ENCODE results near the gene SCFD2.
"Not testable (repeated sequence)": the region's sequence is repeated elsewhere in the genome, so short reads cannot be mapped to it uniquely, and the experiment has no call there.

The SCFD2 gene

DNA sequence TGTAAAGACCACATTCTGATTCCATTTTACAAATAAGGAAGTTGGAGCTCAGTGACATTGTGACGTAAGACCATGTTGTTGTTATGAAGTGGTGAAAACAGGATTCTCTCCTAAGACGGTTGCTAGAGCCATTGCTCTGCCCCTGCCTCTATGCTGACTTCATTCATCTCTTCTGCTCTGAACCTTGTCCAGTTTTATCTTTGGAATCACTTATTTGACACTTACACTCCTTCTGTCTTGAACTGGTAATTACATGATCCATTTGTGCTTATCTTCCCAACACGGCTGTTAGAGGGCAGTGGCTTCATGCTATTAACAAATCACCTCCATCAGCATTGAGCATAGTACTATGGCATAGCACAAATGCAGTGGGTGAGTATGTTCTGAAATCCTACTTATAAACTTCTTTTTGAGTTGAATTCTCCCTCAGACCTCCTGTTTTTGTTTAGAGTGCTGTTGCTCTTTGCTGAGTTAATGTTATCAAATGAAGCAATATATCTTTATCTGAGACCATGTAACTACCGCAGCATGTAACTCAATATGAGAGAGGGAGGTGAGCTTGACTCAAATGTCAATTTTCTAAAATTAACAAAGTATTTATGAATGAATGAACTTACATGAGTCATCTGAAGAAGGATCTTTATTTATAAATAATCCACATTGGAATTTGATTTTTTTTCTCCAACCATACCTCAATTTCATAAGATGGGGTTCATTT lies 326.0 kb downstream of the SCFD2 start:
- H3K27me3 Mint-ChIP-seq = no peaks in the 10 kb centered on the region
- H3K27ac Mint-ChIP-seq = no peak overlapping the region
- ATAC-seq = no peak
- peaks cover 11% of the 10 kb centered on the region for H3K9me3 Mint-ChIP-seq
- H3K4me1 Mint-ChIP-seq = peaks cover 2% of the 10 kb centered on the region
- H3K36me3 Mint-ChIP-seq = peaks cover 31% of the 10 kb centered on the region
- no peak overlapping the region for H3K4me3 Mint-ChIP-seq

DNA sequence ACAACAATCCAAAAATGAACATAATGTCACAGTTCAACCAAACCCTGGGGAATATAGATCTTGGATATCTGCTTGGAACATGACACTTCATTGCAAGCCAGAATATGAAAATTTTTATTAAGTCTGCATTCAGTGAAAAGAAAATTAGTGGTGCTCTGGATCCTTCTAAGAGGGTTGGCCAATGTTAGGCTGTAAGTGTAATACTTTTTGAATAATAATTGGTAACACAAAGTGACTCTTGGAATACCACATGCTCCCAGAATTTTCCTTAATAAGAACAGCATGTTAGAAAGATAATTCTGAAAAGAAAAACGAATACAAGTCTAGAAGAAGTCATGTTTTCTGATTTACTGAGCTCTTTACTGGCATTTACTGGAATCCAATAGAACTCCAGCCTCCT lies 328.0 kb downstream of the SCFD2 start:
- ATAC-seq = no peak
- Mint-ChIP-seq H3K27ac (no peak overlapping the region), H3K36me3 (peaks cover 47% of the 10 kb centered on the region), H3K27me3 (no peaks in the 10 kb centered on the region), H3K9me3 (peaks cover 25% of the 10 kb centered on the region), H3K4me1 (peaks cover 21% of the 10 kb centered on the region), H3K4me3 (no peak overlapping the region)

DNA sequence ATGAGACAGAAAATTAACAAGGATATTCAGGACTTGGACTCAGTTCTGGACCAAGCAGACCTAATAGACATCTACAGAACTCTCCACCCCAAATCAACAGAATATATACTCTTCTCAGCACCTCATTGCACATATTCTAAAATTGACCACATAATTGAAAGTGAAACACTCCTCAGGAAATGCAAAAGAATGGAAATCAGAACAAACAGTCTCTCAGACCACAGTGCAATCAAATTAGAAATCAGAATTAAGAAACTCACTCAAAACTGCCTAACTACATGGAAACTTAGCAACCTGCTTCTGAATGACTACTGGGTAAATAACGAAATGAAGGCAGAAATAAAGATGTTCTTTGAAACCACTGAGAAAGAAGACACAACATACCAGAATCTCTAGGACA lies 333.0 kb downstream of the SCFD2 start:
- peaks cover 33% of the 10 kb centered on the region for H3K9me3 Mint-ChIP-seq
- H3K4me1 Mint-ChIP-seq = peaks cover 29% of the 10 kb centered on the region
- H3K36me3 Mint-ChIP-seq = peaks cover 65% of the 10 kb centered on the region
- ATAC-seq, H3K4me3 Mint-ChIP-seq, H3K27ac Mint-ChIP-seq, H3K27me3 Mint-ChIP-seq: not testable (repeated sequence)

DNA sequence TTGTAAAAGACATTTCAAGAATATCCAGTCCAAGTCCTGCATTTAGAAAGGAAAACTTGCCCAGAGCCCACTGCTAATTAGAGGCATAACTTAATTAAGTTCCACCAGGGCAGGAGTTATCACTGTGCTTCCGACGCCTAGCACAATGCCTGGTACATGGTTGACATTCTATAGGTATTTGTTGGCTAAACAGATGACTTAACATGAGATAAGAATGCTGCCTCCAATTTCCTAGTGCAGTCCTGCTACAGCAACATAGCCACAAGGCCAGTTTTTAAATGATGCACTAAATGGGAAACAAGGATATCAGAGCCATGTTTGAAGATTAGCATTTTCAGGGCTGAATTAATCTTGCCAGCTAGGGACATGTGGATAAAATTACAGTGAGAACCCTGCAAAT lies 339.6 kb downstream of the SCFD2 start:
- no peak for ATAC-seq
- Mint-ChIP-seq H3K27me3 (no peaks in the 10 kb centered on the region), H3K4me3 (no peak overlapping the region), H3K4me1 (no peaks in the 10 kb centered on the region), H3K27ac (no peak overlapping the region), H3K36me3 (peaks cover 23% of the 10 kb centered on the region), H3K9me3 (no peaks in the 10 kb centered on the region)

DNA sequence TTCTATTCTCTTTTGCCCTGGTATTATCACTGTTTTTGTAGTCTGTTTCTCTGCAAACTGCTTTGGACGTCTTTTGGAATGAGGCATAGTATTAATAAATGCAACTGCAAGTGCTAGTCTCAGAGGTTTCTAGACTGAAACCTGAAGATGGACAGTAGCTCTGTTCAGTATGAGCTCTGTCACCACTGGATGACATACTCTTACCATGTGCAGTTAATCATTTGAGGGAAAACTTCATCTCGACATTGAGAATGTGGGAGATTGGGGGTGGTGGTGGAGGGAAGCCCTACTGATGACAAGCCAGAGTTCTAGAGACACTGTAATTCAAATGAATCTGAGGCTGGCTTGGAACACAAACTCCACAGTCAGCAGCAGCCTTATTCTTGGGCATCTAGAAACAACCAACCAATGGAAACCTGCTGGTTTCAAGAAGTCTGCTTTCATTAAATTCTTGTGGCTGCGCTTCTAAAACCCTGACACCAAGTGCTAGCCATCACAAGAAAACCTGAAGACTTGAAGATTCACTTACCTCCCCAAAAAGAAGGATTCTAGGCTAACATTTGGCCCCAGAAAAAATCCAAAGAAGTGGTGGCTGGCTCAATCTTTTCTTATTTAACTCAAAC lies 342.1 kb downstream of the SCFD2 start:
- no peaks in the 10 kb centered on the region for H3K4me1 Mint-ChIP-seq
- no peak overlapping the region for H3K27ac Mint-ChIP-seq
- H3K9me3 Mint-ChIP-seq = no peaks in the 10 kb centered on the region
- ATAC-seq = no peak
- H3K4me3 Mint-ChIP-seq = no peak overlapping the region
- peaks cover 11% of the 10 kb centered on the region for H3K36me3 Mint-ChIP-seq
- no peaks in the 10 kb centered on the region for H3K27me3 Mint-ChIP-seq

DNA sequence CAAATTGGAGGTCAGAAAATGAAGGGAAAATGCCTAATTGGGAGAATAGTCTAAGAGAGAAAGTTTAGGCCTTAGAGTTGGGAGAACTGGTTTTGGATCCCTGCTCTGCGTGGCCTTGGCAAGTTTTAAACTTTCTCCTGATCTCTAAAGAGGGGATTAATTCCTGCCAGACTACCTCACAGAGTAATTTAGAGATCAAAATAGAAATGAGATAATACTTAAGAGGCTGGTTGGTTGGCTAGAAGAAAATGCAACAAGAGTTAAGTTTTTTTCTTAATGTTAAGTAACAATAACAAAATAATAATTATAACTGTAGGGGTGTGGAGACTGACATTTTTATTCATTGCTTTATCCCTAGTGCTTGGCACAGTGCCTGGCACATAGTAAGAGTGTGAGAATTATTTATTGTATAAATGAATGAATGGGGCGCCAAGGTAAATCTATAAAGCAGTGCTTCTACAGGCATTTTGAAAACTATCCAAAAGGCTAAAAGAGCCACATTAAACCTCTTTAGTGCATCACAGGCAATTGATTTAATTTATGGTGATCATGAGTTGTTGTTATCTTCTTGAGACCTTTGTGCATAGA lies 343.3 kb downstream of the SCFD2 start:
- Mint-ChIP-seq H3K27me3 (no peaks in the 10 kb centered on the region), H3K27ac (no peak overlapping the region), H3K4me3 (no peak overlapping the region), H3K9me3 (no peaks in the 10 kb centered on the region), H3K4me1 (no peaks in the 10 kb centered on the region), H3K36me3 (peaks cover 11% of the 10 kb centered on the region)
- no peak for ATAC-seq

DNA sequence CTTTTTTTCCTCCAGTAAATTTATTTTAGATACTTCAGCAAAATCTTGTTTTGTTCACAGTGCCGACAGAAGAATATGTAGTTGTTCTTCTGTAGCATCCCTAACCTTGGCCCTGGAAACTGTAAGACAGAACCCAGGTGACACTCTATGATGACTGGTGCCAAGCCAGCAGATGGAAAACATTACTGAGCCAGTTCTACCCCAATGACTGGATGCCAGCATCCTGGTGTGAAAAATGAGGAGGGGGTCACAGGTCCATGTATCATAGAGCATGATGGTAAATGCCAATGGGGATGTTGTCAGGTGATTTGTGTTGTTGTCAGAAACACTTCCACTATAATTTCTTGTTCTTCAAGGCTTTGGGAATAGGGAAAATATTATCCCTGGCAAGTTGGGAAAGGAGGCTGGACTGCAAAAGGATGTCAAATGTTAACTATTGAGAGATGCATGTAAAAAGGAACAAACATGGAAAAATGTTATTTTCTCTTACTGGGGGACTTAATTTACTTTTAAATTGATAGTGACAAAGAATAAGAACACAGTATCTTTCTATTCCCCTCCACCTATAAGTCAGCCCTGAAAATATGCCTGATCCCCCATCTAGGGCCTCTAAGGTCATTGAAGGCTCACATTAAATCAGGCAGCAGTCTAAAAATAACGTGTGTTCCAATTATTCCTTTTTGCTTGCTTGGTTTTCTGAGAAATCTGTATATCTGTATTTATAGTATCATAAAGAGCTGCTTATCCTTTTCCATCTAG lies 343.9 kb downstream of the SCFD2 start:
- H3K27me3 Mint-ChIP-seq = no peaks in the 10 kb centered on the region
- no peaks in the 10 kb centered on the region for H3K4me1 Mint-ChIP-seq
- no peaks in the 10 kb centered on the region for H3K9me3 Mint-ChIP-seq
- H3K36me3 Mint-ChIP-seq = peaks cover 7% of the 10 kb centered on the region
- no peak overlapping the region for H3K4me3 Mint-ChIP-seq
- H3K27ac Mint-ChIP-seq = no peak overlapping the region
- no peak for ATAC-seq

DNA sequence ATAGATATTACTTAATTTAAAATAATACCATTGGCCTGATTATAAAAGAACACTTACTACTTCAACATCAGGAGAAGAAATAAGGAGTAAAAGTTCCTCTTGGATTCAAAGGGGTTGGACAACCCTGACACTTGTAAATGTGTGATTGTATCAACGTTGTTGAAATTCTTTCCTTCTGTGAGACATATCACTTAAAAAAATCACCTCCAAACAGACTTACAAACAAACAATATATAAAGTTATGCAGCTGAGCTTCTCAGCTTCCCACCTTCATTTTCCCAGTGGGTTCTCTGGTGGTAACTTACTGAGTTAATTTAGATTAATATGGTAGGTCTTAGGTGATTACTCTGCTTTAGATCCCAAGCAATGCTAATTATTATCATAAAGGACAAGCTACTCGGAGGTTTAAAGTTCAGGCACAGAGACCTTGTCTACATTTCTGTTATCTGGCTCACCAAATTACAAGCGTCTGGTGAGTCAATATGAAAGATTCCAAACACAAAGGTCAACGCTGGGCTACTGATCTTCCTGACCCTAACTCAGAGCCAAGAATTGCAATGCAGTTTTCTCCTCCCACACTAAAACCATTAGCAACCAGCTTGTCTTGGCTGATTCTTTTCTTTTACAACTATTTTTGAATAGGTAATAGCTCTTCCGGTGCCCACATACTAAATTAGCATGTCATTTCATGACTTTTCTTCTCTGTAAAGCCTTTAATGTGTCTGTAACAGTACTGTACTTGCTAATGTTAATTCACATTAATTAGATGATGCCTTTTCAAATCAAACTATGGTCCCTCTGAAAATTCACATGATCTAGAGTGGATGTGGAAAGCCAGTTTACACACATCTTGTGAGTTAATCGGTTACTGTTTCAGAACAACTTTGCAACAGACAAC lies 346.1 kb downstream of the SCFD2 start:
- no peaks in the 10 kb centered on the region for H3K27me3 Mint-ChIP-seq
- peaks cover 6% of the 10 kb centered on the region for H3K36me3 Mint-ChIP-seq
- H3K9me3 Mint-ChIP-seq = no peaks in the 10 kb centered on the region
- H3K4me3 Mint-ChIP-seq = no peak overlapping the region
- ATAC-seq = no peak
- no peak overlapping the region for H3K27ac Mint-ChIP-seq
- H3K4me1 Mint-ChIP-seq = no peaks in the 10 kb centered on the region

DNA sequence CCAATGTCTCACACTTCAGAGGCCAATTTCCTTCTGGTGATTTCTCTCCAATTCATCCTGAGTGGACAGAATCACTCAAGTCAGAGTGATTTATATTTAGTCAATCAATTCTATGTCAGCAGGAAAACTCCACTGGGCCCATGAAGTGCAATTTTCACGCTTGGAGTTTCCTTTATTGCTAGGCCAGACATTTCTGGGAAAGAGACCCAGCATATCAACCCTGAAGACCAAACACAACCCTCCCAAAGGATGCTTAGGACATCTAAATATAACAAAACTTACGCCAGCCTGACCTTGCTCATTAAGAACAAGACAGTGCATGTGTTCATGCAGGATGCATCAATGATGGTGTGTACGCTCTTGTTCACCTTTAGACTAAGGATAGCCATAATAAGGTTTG lies 347.4 kb downstream of the SCFD2 start:
- no peak overlapping the region for H3K4me3 Mint-ChIP-seq
- no peaks in the 10 kb centered on the region for H3K9me3 Mint-ChIP-seq
- peaks cover 6% of the 10 kb centered on the region for H3K36me3 Mint-ChIP-seq
- no peaks in the 10 kb centered on the region for H3K27me3 Mint-ChIP-seq
- H3K27ac Mint-ChIP-seq = no peak overlapping the region
- no peaks in the 10 kb centered on the region for H3K4me1 Mint-ChIP-seq
- ATAC-seq = no peak

DNA sequence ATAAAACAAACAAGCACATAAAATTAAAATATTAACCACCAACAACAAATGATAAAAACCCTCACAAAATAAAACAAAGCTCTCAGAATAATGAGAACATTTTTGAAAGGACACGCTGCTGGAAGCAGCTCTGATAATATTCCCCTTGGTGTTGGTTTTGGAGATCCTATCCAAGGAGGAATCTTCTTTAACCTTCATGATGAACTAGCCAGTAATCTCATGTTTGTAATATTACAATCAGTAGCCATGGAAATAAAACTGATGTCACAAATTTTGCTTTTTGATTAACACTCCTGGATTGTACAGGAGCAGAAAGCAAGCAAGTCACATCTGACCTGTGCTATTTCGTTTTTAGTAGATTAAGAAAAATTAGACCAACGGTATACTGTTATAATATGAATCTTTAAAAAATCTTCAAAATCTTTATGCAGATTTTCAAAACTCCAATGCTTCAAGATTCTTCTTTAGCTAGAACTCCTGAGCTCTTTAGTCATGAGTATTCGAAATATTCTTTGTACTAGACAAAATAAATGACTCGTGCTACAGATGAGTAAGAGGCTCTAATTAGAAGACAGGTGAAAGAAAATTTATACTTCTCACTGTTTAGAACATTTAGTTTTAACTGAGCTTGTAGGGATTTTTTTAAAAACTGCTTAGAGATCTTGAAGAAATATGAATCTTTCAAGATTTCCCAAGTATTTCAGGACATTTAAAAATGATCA lies 349.6 kb downstream of the SCFD2 start:
- Mint-ChIP-seq H3K9me3 (no peaks in the 10 kb centered on the region), H3K4me3 (no peak overlapping the region), H3K27ac (no peak overlapping the region), H3K27me3 (no peaks in the 10 kb centered on the region), H3K36me3 (peaks cover 16% of the 10 kb centered on the region), H3K4me1 (peaks cover 10% of the 10 kb centered on the region)
- ATAC-seq = no peak

DNA sequence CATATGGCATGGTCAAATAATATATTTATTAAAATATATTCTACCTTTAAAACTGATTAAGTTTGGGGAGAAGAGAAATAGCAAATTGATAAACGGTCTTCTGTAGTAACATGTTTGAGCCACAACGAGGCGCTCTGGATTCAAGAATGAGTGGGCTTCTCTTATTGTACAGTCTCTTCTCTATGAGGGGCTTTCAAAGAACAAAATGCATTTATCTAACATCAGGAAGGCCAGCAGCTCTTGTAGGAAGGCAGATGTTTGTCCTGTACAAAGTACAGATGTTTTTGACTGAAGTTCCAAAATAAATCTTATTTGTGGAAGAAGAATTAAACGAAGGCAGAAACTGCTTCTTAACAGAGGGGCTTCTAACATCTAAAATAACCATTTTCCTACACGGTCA lies 350.2 kb downstream of the SCFD2 start:
- H3K36me3 Mint-ChIP-seq = peaks cover 22% of the 10 kb centered on the region

DNA sequence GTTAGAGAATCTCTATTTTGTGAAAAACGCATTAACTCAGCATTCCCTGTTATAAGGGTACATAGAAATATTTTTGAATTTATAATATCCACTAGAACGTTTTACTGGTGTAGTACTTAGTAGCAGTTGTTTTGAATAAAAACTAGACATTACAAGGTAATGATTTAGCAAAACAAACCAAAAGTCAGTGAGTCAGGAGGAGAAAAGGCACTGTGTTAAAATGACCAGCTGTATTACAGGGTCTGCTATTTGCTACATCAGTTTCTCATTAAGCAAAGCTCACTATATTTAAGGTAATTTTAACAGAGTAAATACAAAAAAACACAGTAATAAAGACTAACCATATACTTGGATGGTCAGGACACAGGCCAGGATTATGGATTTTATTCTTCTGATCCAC lies 351.0 kb downstream of the SCFD2 start:
- H3K4me3 Mint-ChIP-seq = no peak overlapping the region
- ATAC-seq = no peak
- H3K27ac Mint-ChIP-seq = no peak overlapping the region
- no peaks in the 10 kb centered on the region for H3K27me3 Mint-ChIP-seq
- no peaks in the 10 kb centered on the region for H3K9me3 Mint-ChIP-seq
- H3K4me1 Mint-ChIP-seq = peaks cover 12% of the 10 kb centered on the region
- H3K36me3 Mint-ChIP-seq = peaks cover 28% of the 10 kb centered on the region

More for the DNA sequence above, 350.2 kb downstream of the SCFD2 start:
- Mint-ChIP-seq H3K4me3 (no peak overlapping the region), H3K27ac (no peak overlapping the region), H3K27me3 (no peaks in the 10 kb centered on the region), H3K9me3 (no peaks in the 10 kb centered on the region), H3K4me1 (peaks cover 10% of the 10 kb centered on the region)
- ATAC-seq = no peak

DNA sequence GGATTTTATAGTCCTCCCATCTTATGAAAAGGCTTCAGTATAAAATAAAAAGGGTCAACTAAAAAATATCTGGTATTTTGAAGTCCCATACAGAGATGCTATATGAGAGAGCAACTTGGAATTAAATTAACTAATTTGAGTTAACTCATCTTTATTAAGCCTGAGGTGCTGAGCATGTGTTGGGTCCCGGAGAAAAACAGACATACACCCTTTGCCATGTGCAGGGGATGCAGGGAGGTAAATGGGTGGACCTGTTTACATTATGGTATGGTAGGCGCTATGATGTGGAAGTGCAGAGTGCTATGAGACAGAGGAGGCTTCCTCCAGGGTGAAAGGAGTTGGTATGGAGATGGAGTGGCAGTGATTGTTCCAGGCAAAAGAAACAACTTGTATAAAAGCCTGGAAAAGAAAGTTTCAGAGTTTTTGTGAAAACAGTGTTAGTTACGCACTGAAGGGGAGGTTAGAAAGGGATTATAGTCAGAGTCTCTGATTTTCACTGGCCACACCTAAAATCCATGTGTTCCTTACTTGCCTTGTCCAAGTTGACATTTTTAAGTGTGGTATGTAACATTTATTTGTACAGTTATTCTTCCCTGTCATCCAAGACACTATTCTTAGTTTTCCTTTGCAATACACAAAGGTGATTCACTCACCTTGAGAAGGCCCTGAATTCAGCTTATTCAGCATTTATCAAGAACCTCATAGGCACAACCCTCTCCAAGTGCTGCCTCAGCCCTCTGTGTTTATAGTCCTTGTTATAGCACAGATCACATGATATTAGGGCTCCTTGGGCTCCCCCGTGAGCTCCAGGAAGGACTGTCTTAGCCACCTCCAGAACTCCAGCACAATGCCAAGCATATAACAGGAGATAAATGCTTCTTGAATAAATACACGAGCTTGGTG lies 351.7 kb downstream of the SCFD2 start:
- no peaks in the 10 kb centered on the region for H3K9me3 Mint-ChIP-seq
- no peaks in the 10 kb centered on the region for H3K27me3 Mint-ChIP-seq
- H3K27ac Mint-ChIP-seq = no peak overlapping the region

More for the DNA sequence above, 351.7 kb downstream of the SCFD2 start:
- H3K4me1 Mint-ChIP-seq = peaks cover 17% of the 10 kb centered on the region
- peaks cover 35% of the 10 kb centered on the region for H3K36me3 Mint-ChIP-seq
- H3K4me3 Mint-ChIP-seq = no peak overlapping the region
- no peak for ATAC-seq
